GM18508 (cell line): ENCODE measurements around the gene COL21A1.

Source experiments
- ATAC-seq: cut with Tn5 transposase; IDR thresholded peaks from one replicate; pipeline ENCODE4 v1.9.1; 2021; ENCODE audit warnings: moderate number of reproducible peaks; ENCODE audit not compliant: insufficient read depth, unreplicated experiment

The COL21A1 gene

GRCh38 chr6:56144538-56145324 lies 102.6 kb downstream of the COL21A1 start:
- no peak for ATAC-seq

GRCh38 chr6:56143796-56144195 lies 103.6 kb downstream of the COL21A1 start:
- ATAC-seq, result no peak

GRCh38 chr6:56140090-56140489 lies 107.3 kb downstream of the COL21A1 start:
- no peak for ATAC-seq

GRCh38 chr6:56115715-56116114 lies 131.7 kb downstream of the COL21A1 start:
- ATAC-seq, result no peak

GRCh38 chr6:56109149-56109548 lies 138.2 kb downstream of the COL21A1 start:
- ATAC-seq, result no peak

GRCh38 chr6:56106231-56106630 lies 141.1 kb downstream of the COL21A1 start:
- no peak for ATAC-seq

GRCh38 chr6:56104591-56104990 lies 142.8 kb downstream of the COL21A1 start:
- ATAC-seq, result no peak

- no peak for ATAC-seq
Measured at GRCh38 chr6:56102216-56102615, 145.2 kb downstream of the COL21A1 start.

GRCh38 chr6:56101141-56101553 lies 146.2 kb downstream of the COL21A1 start:
- ATAC-seq, result no peak

GRCh38 chr6:56096946-56097621 lies 150.3 kb downstream of the COL21A1 start:
- ATAC-seq, result no peak

GRCh38 chr6:56096541-56096940 lies 150.8 kb downstream of the COL21A1 start:
- no peak for ATAC-seq

- ATAC-seq, result no peak
Measured at GRCh38 chr6:56093776-56094175, 153.6 kb downstream of the COL21A1 start.

GRCh38 chr6:56091159-56091869 lies 156.1 kb downstream of the COL21A1 start:
- ATAC-seq, result no peak

GRCh38 chr6:56088641-56089040 lies 158.7 kb downstream of the COL21A1 start:
- no peak for ATAC-seq

GRCh38 chr6:56087421-56087820 lies 160.0 kb downstream of the COL21A1 start:
- no peak for ATAC-seq

GRCh38 chr6:56079751-56080540 lies 167.4 kb downstream of the COL21A1 start:
- no peak for ATAC-seq

- ATAC-seq, result no peak
Measured at GRCh38 chr6:56076033-56076432, 171.3 kb downstream of the COL21A1 start.

GRCh38 chr6:56073761-56074160 lies 173.6 kb downstream of the COL21A1 start:
- no peak for ATAC-seq

- ATAC-seq, result no peak
Measured at GRCh38 chr6:56073315-56073714, 174.1 kb downstream of the COL21A1 start.

GRCh38 chr6:56072856-56073255 lies 174.5 kb downstream of the COL21A1 start:
- ATAC-seq, result no peak
